KG1 (cell line): ENCODE results near the gene FDPS.
A peak's percentile ranks its signal among the peaks of the same experiment; 100 is the strongest.
"Not testable (repeated sequence)": the region's sequence is repeated elsewhere in the genome, so short reads cannot be mapped to it uniquely, and the experiment has no call there.

Experiments
- DNase-seq: peaks from one replicate; lab custom pipeline; 2025; lab: John Stamatoyannopoulos, UW

FDPS gene

DNA sequence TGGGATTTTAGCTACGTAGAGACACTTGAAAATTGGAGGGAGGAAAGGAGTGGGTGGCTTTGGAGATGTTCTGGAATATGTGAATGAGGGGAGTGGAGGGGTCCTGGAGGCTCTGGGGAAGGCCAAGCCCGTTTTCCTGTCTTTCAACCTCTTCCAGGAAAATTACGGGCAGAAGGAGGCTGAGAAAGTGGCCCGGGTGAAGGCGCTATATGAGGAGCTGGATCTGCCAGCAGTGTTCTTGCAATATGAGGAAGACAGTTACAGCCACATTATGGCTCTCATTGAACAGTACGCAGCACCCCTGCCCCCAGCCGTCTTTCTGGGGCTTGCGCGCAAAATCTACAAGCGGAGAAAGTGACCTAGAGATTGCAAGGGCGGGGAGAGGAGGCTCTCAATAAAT, 11.6 kb downstream of the FDPS start:
- no peak for DNase-seq

DNA sequence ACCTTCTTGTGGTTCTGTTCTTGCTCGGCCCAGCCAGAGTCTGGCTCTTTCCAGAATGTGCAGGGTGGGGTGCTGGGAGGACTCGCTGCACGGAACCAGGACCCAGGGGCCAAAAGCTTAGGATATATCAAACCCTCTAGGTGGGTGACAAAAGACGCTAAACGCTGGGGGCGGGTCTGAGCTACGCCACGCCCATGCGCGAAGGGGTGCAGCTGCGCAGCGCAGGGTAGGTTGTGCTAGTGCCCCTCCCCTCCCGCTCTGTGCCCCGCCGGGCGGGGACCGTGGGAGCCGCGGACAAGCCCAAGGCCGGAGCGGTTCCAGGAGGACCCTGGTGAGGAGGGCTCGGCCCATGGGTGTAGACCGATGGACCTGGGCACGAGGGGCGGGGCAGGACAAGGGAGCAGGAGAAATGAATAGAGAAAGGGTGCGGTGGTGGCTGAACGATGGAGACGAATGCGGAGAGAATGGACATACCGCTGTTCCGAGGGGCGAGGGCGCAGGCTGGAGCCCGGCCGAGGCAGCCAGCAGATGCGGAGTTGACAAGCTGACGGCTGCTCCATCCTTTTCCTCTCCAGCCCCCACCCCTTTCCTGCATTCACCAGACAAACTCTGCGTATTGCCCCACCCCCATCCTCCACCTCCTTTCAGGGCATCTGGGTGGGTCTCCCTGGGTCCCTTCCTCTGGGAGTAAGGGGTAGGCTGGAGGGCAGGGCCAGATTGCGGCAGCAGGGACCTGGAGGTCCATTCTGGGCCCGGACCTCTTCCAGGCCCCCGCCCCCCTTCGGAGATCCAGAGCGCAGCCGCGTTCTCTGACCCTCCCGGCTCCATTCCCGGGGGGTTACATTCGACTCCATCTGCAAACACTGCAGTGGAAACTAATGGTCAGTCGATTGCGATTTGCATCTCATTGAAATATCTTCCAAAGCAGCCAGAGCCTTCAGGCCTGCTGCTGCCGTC, 12.3 kb downstream of the FDPS start, which contains the start of gene RUSC1:
Gene RUSC1, plus strand, starts transcription at position 234 of the 957 bp plus-strand sequence. CDS start 880 bp downstream, outside the sequence.
- DNase-seq = no peak

DNA sequence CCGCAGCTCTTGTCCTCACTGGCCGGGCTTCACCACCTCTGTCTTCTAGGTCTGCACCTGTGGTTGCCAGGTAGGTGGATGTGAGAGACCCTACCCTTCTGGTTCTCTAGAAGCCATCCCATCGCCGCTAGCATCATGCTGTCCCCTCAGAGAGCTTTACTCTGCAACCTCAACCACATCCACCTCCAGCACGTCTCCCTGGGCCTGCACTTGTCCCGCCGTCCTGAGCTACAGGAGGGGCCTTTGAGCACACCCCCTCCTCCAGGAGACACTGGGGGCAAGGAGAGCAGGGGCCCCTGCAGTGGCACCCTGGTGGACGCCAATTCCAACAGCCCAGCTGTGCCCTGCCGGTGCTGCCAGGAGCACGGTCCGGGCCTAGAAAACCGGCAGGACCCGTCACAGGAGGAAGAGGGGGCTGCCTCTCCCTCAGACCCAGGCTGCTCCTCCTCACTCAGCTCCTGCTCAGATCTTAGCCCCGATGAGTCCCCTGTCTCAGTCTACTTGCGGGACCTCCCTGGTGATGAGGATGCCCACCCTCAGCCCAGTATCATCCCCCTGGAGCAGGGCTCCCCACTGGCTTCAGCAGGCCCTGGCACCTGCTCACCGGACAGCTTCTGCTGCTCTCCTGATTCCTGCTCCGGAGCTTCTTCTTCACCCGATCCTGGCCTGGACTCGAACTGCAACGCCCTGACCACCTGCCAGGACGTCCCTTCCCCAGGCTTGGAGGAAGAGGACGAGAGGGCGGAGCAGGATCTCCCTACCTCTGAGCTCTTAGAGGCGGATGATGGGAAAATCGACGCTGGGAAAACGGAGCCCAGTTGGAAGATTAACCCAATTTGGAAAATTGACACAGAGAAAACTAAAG, 13.2 kb downstream of the FDPS start:
- no peak for DNase-seq

GRCh38 chr1:155322571-155322952, 13.9 kb downstream of the FDPS start:
- DNase-seq = no peak

GRCh38 chr1:155322953-155323728, 14.5 kb downstream of the FDPS start:
- peak; percentile 72 for DNase-seq

- peak; percentile 69 for DNase-seq
Observed at GRCh38 chr1:155323729-155324036, 15.0 kb downstream of the FDPS start.

DNA sequence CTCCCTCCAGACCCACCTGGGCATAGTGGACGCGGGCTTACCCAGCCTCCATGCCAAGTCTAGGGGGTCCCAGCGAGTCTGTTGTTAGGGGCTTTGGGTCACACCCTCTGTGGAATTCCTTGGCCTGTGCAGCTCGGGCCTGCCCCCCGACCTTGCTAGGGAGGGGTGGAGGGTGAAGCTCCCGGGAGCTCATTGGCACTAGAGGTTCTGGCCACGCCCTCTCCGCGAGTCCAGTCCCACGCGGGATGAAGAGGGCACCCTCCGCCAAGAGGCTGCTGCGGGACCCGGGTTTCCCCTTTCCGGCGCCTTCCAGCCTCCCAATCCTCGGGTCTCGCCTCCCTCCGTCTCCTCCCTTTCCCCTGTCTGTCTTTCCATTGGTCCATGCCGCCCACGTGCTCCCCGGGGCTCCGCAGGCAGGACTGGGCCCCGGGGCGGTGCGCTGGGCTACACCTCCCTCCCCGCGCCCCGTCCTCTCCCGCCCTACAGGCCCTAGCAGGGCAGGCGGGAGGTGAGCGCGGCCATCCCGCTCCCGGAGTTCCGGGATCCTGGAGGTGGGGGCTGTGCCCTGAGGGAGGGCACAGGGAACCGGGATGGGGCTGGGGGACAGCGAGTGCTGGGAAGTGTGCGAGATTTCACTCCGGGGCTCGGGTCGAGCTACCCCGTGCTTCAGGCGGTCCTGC, 15.5 kb downstream of the FDPS start:
- DNase-seq = peak; percentile 69

- DNase-seq = no peak
Observed at GRCh38 chr1:155324717-155325602, 16.3 kb downstream of the FDPS start.

GRCh38 chr1:155325603-155325893, 16.9 kb downstream of the FDPS start:
- DNase-seq = no peak

- DNase-seq = no peak
Observed at GRCh38 chr1:155326020-155326526, 17.4 kb downstream of the FDPS start.

DNA sequence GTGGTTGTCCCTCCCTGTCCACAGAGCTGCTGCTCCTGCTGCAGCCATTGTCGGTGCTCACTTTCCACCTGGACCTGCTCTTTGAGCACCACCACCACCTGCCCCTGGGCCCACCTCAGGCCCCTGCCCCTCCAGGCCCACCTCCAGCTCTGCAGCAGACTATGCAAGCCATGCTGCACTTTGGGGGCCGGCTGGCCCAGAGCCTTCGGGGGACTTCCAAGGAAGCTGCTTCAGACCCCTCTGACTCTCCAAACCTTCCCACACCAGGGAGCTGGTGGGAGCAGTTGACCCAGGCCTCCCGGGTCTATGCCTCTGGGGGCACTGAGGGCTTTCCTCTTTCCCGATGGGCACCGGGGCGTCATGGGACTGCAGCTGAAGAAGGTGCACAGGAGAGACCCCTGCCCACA, 18.0 kb downstream of the FDPS start:
- DNase-seq = no peak

DNA sequence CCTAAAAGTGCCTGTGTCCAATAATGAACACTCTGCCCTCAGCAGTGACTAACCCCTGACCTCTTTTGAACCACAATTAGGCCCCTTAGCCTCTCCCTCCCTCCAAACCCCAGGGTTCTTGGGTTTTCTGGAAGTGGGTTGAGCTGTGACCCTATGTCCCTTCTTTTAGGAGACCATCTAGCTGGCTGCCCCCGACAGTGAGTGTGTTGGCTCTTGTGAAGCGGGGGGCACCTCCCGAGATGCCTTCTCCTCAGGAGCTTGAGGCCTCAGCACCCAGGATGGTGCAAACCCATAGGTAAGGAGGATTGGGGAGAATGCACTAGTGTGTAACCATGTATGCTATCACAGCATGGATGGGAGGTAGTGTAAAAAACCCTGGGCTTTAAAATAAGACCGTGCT, 19.3 kb downstream of the FDPS start:
- DNase-seq = no peak

DNA sequence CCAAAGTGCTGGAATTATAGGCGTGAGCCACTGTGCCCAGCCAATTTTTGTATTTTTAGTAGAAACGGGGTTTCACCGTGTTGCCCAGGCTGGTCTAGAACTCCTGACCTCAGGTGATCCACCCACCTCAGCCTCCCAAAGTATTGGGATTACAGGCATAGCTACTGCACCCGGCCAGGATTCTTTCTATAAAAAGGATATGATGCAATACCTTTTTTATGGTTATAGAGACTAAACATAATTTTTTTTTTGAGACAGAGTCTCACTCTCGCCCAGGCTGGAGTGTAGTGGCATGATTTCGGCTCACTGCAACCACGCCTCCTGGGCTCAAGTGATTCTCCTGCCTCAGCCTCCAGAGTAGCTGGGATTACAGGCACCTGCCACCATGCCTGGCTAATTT, 20.2 kb downstream of the FDPS start:
- not testable (repeated sequence) for DNase-seq

- DNase-seq = no peak
Observed at GRCh38 chr1:155329980-155330598, 21.4 kb downstream of the FDPS start.

DNA sequence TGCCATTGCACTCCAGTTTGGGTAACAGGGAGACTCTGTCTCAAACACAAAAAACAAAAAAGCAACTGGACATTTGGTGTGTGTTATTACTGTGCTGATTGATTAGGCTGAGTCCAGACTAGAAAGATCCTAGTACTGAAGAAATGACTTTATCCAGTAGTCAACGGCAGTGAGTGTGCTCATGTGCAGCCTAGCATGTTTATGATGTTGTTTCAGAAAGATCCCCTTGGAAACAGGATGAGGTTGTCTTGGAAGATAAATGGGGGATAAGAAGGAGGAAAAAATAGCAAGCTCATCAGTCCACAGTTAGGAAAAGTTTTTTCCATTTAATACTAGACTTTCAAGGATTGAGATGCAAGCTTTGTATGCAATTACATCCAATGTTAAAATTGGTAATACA, 26.3 kb downstream of the FDPS start:
- DNase-seq = no peak

DNA sequence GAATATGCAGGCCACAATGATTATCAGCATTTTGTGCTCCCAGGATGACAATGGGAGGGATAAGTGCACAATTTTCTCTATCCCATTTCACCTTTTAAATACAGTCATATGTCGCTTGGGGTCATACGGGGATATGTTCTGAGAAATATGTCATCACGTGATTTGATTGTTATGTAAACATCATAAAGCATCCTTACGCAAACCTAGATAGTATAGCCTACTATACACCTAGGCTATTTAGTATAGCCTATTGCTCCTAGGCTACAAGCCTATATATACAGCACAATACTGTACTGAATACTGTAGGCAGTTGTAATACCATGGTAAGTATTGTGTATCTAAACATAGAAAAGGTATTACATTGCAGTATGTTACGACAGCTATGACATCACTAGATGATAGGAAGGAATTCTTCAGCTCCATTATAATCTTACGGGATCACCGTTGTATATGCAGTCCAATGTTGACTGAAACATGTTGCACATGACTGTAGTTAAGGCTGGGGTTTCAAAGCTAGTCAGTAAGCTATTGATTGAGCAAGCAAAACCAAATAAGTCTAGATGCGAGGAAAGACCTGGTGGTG, 30.9 kb downstream of the FDPS start:
- no peak for DNase-seq

DNA sequence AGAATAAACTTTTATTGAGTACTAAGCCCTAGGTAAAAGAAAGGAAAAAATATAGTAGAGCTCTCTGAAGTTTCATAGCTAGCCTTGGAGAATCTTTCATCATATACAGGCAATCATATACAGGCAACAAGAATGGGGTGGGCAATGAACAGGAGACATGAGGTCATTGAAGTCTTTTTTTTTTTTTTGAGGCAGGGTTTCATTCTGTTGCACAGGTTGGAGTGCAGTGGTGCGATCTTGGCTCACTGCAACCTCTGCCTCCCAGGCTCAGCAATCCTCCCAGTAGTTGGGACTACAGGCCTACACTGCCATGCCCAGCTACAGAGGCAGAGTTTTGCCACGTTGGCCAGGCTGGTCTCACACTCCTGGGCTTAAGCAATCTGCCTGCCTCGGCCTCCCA, 34.2 kb downstream of the FDPS start:
- DNase-seq = no peak

DNA sequence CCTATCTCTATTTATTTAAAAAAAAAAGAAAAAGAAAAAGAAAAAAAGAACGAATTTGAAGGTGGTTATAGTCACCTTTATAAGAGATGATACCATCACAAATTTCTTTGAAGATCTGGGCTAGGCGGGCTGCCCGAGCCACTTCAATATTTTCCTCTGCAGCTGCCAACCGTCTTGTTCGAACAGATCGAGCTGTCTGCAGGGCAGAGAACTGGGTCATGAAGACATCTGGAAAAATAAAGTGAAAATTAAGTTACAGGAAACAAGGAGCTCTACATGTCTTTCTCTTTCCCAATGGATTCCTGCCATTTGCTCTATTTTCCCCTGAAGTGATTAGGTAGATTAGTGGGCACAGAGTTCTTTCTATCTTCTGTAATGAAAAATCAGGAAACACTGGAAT, 44.0 kb downstream of the FDPS start:
- no peak for DNase-seq

DNA sequence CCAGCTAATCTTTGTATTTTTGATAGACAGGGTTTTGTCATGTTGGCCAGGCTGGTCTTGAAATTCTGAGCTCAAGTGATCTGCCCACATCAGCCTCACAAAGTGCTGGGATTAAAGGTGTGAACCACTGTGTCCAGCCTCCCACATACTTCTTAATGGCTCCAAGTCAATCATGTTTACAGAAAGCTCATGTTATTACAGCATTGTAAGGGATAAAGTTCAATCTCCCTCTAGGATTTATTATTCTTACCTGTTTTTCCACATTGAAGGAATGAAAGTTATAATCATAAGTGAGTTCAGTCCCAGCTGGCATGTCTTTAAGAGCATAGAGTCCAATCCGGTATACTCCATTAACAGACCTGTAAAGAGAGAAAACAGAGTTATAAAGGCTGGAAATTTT, 51.4 kb downstream of the FDPS start:
- DNase-seq = no peak
